ENCODE results near the gene PLA2G12B. TPM values are rescaled to one million over a fixed set of nuclear protein-coding genes. Genes with fewer than 3 reads are reported as not detected.
A peak's percentile ranks its signal among the peaks of the same experiment; 100 is the strongest.
"Not testable (repeated sequence)": the region's sequence is repeated elsewhere in the genome, so short reads cannot be mapped to it uniquely, and the experiment has no call there.

The PLA2G12B gene
- total and polyA plus RNA-seq, 2 experiments from 2014 or later, result not detected

GRCh38 chr10:72918352-72918751 lies 36.3 kb downstream of the PLA2G12B start:
- H3K36me3 ChIP-seq (ENCODE audit: insufficient read depth), result no peaks in the 10 kb centered on the region
- H4K20me1 ChIP-seq (replicated peaks; ENCODE audit: insufficient read depth), result no peaks in the 10 kb centered on the region
- H3K9me2 ChIP-seq (ENCODE audit: insufficient read depth), result no peaks in the 10 kb centered on the region
- H3F3A ChIP-seq (replicated peaks; ENCODE audit: low read depth), result no peaks in the 10 kb centered on the region
- Mint-ChIP-seq H3K4me3 (no peak overlapping the region), H3K27ac (no peak overlapping the region), H3K4me1 (peaks cover 4% of the 10 kb centered on the region; the same call in 2 of the 3 replicates), H3K36me3 (ENCODE audit: low read depth) (no peaks in the 10 kb centered on the region), H3K9me3 (peaks cover 7% of the 10 kb centered on the region; the same call in 2 of the 3 replicates), H3K27me3 (ENCODE audit: insufficient read depth, low read depth, poor library complexity) (no peaks in the 10 kb centered on the region)
- no peak overlapping the region for H3K4me2 ChIP-seq
- no peak overlapping the region for H3K27ac ChIP-seq (ENCODE audit: low read depth)
- H3K27me3 ChIP-seq (ENCODE audit: insufficient read depth), result no peaks in the 10 kb centered on the region
- TF ChIP-seq POLR2AphosphoS5 (IDR thresholded peaks at IDR 0.05; ENCODE audit: low read depth) (no peak), CTCF (conservative IDR thresholded peaks at IDR 0.05; ENCODE audit: low read depth in 2 of 2) (peak; percentile 18 to 69; a peak in 2 of 4 replicates), ZNF114 (CRISPR knock-in tag; IDR thresholded peaks at IDR 0.05) (no peak), EZH2phosphoT487 (IDR thresholded peaks at IDR 0.05; ENCODE audit: unreplicated experiment) (no peak)
- H3K4me1 ChIP-seq (ENCODE audit: insufficient read depth), result no peaks in the 10 kb centered on the region
- DNase-seq (ENCODE audit: low spot score), result peak; percentile 10
- no peak for ATAC-seq
- no peak overlapping the region for H2AFZ ChIP-seq
- no peak overlapping the region for H3K4me3 ChIP-seq
- H3K79me2 ChIP-seq (replicated peaks; ENCODE audit: insufficient read depth), result no peaks in the 10 kb centered on the region

- not testable (repeated sequence) for H3K4me3 Mint-ChIP-seq; H3K9me2 ChIP-seq (ENCODE audit: insufficient read depth); ATAC-seq; H3K79me2 ChIP-seq (replicated peaks; ENCODE audit: insufficient read depth); H3K9me3 Mint-ChIP-seq; H4K20me1 ChIP-seq (replicated peaks; ENCODE audit: insufficient read depth); H3K27ac Mint-ChIP-seq; H3F3A ChIP-seq (replicated peaks; ENCODE audit: low read depth); H3K4me1 Mint-ChIP-seq; H3K4me2 ChIP-seq; H3K36me3 Mint-ChIP-seq (ENCODE audit: low read depth); H3K36me3 ChIP-seq (ENCODE audit: insufficient read depth); H3K27ac ChIP-seq (ENCODE audit: low read depth); H3K4me3 ChIP-seq; H3K4me1 ChIP-seq (ENCODE audit: insufficient read depth); DNase-seq (ENCODE audit: low spot score); H2AFZ ChIP-seq; H3K27me3 Mint-ChIP-seq (ENCODE audit: insufficient read depth, low read depth, poor library complexity); H3K27me3 ChIP-seq (ENCODE audit: insufficient read depth)
Observed at GRCh38 chr10:72917803-72918332, 36.7 kb downstream of the PLA2G12B start.

- H4K20me1 ChIP-seq (replicated peaks; ENCODE audit: insufficient read depth); H2AFZ ChIP-seq; H3K4me1 Mint-ChIP-seq; H3K27ac ChIP-seq (ENCODE audit: low read depth); H3K9me2 ChIP-seq (ENCODE audit: insufficient read depth); H3K36me3 Mint-ChIP-seq (ENCODE audit: low read depth); DNase-seq (ENCODE audit: low spot score); H3K4me1 ChIP-seq (ENCODE audit: insufficient read depth); H3K27ac Mint-ChIP-seq; H3K79me2 ChIP-seq (replicated peaks; ENCODE audit: insufficient read depth); H3K4me3 ChIP-seq; H3K27me3 Mint-ChIP-seq (ENCODE audit: insufficient read depth, low read depth, poor library complexity); H3F3A ChIP-seq (replicated peaks; ENCODE audit: low read depth); H3K27me3 ChIP-seq (ENCODE audit: insufficient read depth); ATAC-seq; H3K4me3 Mint-ChIP-seq; H3K36me3 ChIP-seq (ENCODE audit: insufficient read depth); H3K4me2 ChIP-seq; H3K9me3 Mint-ChIP-seq: not testable (repeated sequence)
Observed at GRCh38 chr10:72917201-72917600, 37.4 kb downstream of the PLA2G12B start.
